ENCODE data around the gene BTNL9.
"Not testable (repeated sequence)": the region's sequence is repeated elsewhere in the genome, so short reads cannot be mapped to it uniquely, and the experiment has no call there.

Gene BTNL9

GRCh38 chr5:181039931-181040630, at the start of gene BTNL9:
TSS of gene BTNL9 (plus strand) at chr5:181040266. CDS start at chr5:181045490, 5,224 bp downstream.
- FAIRE-seq: no peak

- FAIRE-seq: no peak
Observed at GRCh38 chr5:180990882-180991242, 49.2 kb upstream of the BTNL9 start.

GRCh38 chr5:181001947-181002346, 38.1 kb upstream of the BTNL9 start:
- no peak for FAIRE-seq

- no peak for FAIRE-seq
Observed at GRCh38 chr5:181005791-181006190, 34.3 kb upstream of the BTNL9 start.

- FAIRE-seq: no peak
Observed at GRCh38 chr5:181008136-181008535, 31.9 kb upstream of the BTNL9 start.

- FAIRE-seq: not testable (repeated sequence)
Observed at GRCh38 chr5:181010018-181010417, 30.0 kb upstream of the BTNL9 start.

GRCh38 chr5:181014654-181015053, 25.4 kb upstream of the BTNL9 start:
- FAIRE-seq: not testable (repeated sequence)

GRCh38 chr5:181017448-181017847, 22.6 kb upstream of the BTNL9 start:
- FAIRE-seq: not testable (repeated sequence)

GRCh38 chr5:181020688-181021087, 19.4 kb upstream of the BTNL9 start:
- FAIRE-seq: no peak

- no peak for FAIRE-seq
Observed at GRCh38 chr5:181024245-181025064, 15.6 kb upstream of the BTNL9 start.

GRCh38 chr5:181027452-181028031, 12.5 kb upstream of the BTNL9 start:
- FAIRE-seq: no peak

GRCh38 chr5:181028032-181028819, 11.8 kb upstream of the BTNL9 start:
- no peak for FAIRE-seq

- FAIRE-seq: no peak
Observed at GRCh38 chr5:181031716-181032115, 8.3 kb upstream of the BTNL9 start.

GRCh38 chr5:181035991-181036815, 3.9 kb upstream of the BTNL9 start:
- FAIRE-seq: no peak

- FAIRE-seq: no peak
Observed at GRCh38 chr5:181036816-181037364, 3.2 kb upstream of the BTNL9 start.

- FAIRE-seq: no peak
Observed at GRCh38 chr5:181037365-181037861, 2.7 kb upstream of the BTNL9 start.

- FAIRE-seq: no peak
Observed at GRCh38 chr5:181039471-181039870, 595 bp upstream of the BTNL9 start.

GRCh38 chr5:181040631-181040945, 522 bp downstream of the BTNL9 start:
- FAIRE-seq: no peak

GRCh38 chr5:181041043-181041442, 977 bp downstream of the BTNL9 start:
- FAIRE-seq: no peak

- FAIRE-seq: no peak
Observed at GRCh38 chr5:181042036-181042713, 2.1 kb downstream of the BTNL9 start.

- FAIRE-seq: no peak
Observed at GRCh38 chr5:181042722-181043121, 2.7 kb downstream of the BTNL9 start.
